Panc1 (cell line): ENCODE results near the gene FAM50A. TPM values are rescaled to one million over a fixed set of nuclear protein-coding genes. Genes with fewer than 3 reads are reported as not detected.

ENCODE experiments used
- ATAC-seq: fragments of 200-7000 bp; cut with Tn5 transposase; 2 replicates; pipeline ENCODE4 v1.9.1; 2020; ENCODE audit warnings: mild to moderate bottlenecking, moderate library complexity
- BruUV-seq: library from RNA; stranded (reverse); fragments of 400-500 nt; replicated peaks from 2 replicates; lab custom pipeline; 2021; lab: Mats Ljungman, UMichigan
- CTCF ChIA-PET: fragments of 300-600 bp; sonication (Branson Sonifier 250); formaldehyde crosslinking; loops from one replicate; lab custom pipeline; 2022; ENCODE audit warnings: antibody characterized with exemption; lab: Charles Lee
- POLR2A ChIA-PET: fragments of 300-600 bp; sonication (Branson Sonifier 250); formaldehyde crosslinking; loops from one replicate; lab custom pipeline; 2022; ENCODE audit warnings: antibody characterized with exemption; lab: Charles Lee
- DNase-seq: peaks from one replicate; pipeline ENCODE4 v3.0.0-alpha.2; 2010; ENCODE audit warnings: low read depth, low spot score
- H3K27ac ChIP-seq: 2 replicates; pipeline ENCODE4 v1.5.1; 2011; ENCODE audit warnings: mild to moderate bottlenecking, low read length, inconsistent platforms
- H3K27me3 ChIP-seq: fragments of 200-500 bp; sonication (Bioruptor generic); 2 replicates; pipeline ENCODE4 v1.6.0; 2014; ENCODE audit warnings: low read length, inconsistent platforms; ENCODE audit not compliant: control insufficient read depth, insufficient read depth
- H3K36me3 ChIP-seq: fragments of 200-500 bp; sonication (Bioruptor generic); 2 replicates; pipeline ENCODE4 v1.5.1; 2014; ENCODE audit warnings: inconsistent platforms, mild to moderate bottlenecking, low read length, moderate library complexity; ENCODE audit not compliant: control insufficient read depth, insufficient read depth
- H3K4me1 ChIP-seq: 2 replicates; pipeline ENCODE4 v1.5.1; 2011; ENCODE audit warnings: inconsistent platforms, mild to moderate bottlenecking, low read length, moderate library complexity; ENCODE audit not compliant: control insufficient read depth, insufficient read depth
- H3K4me3 ChIP-seq, 2 experiments: 2 replicates each; pipeline ENCODE4 v1.5.1; 2011 to 2012; ENCODE audit warnings: low read depth in 2 of 2, low read length in 2 of 2, mild to moderate bottlenecking in 2 of 2, inconsistent platforms in 1 of 2, moderate library complexity in 1 of 2
- H3K9me3 ChIP-seq: fragments of 200-500 bp; sonication (Bioruptor generic); 2 replicates; pipeline ENCODE4 v1.5.1; 2014; ENCODE audit warnings: low read depth, mild to moderate bottlenecking, inconsistent platforms, low read length, moderate library complexity; ENCODE audit not compliant: control insufficient read depth, insufficient read depth
- CTCF ChIP-seq: fragments of 450-650 bp; IDR thresholded peaks from 2 replicates; pipeline ENCODE4 v1.5.1; 2017; ENCODE audit warnings: mild to moderate bottlenecking
- POLR2AphosphoS5 ChIP-seq: IDR thresholded peaks from 2 replicates; pipeline ENCODE4 v1.6.1; 2012; ENCODE audit warnings: mild to moderate bottlenecking, low read depth, low read length, moderate library complexity
- REST ChIP-seq, 2 experiments: IDR thresholded peaks; 2 replicates each; pipeline ENCODE4 v1.6.1; 2011 to 2012; ENCODE audit warnings: low read depth in 2 of 2, control low read depth in 1 of 2, low read length in 1 of 2, mild to moderate bottlenecking in 1 of 2, moderate library complexity in 1 of 2; ENCODE audit not compliant: insufficient read depth in 1 of 2
- SIN3A ChIP-seq: IDR thresholded peaks from 2 replicates; pipeline ENCODE4 v1.6.1; 2012; ENCODE audit warnings: low read depth, mild to moderate bottlenecking, low read length, moderate library complexity, borderline replicate concordance; ENCODE audit not compliant: insufficient read depth
- TCF7L2 ChIP-seq: IDR thresholded peaks from 2 replicates; pipeline ENCODE4 v1.6.1; 2011; ENCODE audit warnings: mild to moderate bottlenecking, low read depth, low read length, inconsistent platforms
- in situ Hi-C: cut with HindIII; loops from 2 replicates; pipeline ENCODE4 v1.10.0; 2016; ENCODE audit warnings: low sequenced_read_pairs, low pct_unique_long_range_greater_than_20kb
- intact Hi-C: fragments of 100-400 bp; cut with micrococcal nuclease; formaldehyde crosslinking; loops from one replicate; pipeline ENCODE4 v1.10.0; 2022; ENCODE audit not compliant: unreplicated experiment
- total RNA-seq: library from RNA; stranded (reverse); gene quantifications from one replicate; pipeline ENCODE4 v1.2.1, GENCODE V29; 2021; ENCODE audit not compliant: unreplicated experiment

The FAM50A gene
- total RNA-seq, 1 experiment from 2014 or later, result 225 TPM

GRCh38 chrX:154478728-154479622 lies 35.0 kb downstream of the FAM50A start, which contains the start of gene LAGE3:
Gene LAGE3, minus strand, starts transcription at chrX:154479281. Its CDS starts 366 bp downstream, at chrX:154478915.
- Histone ChIP-seq H3K36me3 (no peaks in the 10 kb centered on the region), H3K27ac (peak within 1 kb of the TSS; percentile 86), H3K27me3 (no peaks in the 10 kb centered on the region), H3K4me1 (peaks cover 20% of the 10 kb centered on the region), H3K4me3 (peak within 1 kb of the TSS; percentile 65 to 70), H3K9me3 (no peaks in the 10 kb centered on the region)
- no peak; the same call in 1 of the 2 replicates for TF ChIP-seq SIN3A
- TF ChIP-seq REST (IDR thresholded peaks at IDR 0.05; ENCODE audit: insufficient read depth in 1 of 2, low read depth in 2 of 2, low read length in 1 of 2), result 0 out of 4 replicates have a peak, but pooled peaks of 1 of the 2 experiments have one; percentile 22
- peak; percentile 93 for TF ChIP-seq TCF7L2
- TF ChIP-seq CTCF, result no peak
- TF ChIP-seq POLR2AphosphoS5, result peak; percentile 84
- in situ Hi-C loops (no loop called here), intact Hi-C loops (no loop called here)
- BruUV-seq, result no TSS peak
- ATAC-seq (peak; percentile 93), DNase-seq (peak; percentile 61)
- CTCF ChIA-PET, result interaction anchor here (0.6 to 1.1 kb wide), 2 partner anchors 106 to 538 kb away, joined by 3 to 6 read pairs; no protein-coding TSS in a partner anchor
- POLR2A ChIA-PET, result no interaction called here

- no peak overlapping the region for H3K4me3 ChIP-seq
- ATAC-seq (no peak), DNase-seq (no peak)
- in situ Hi-C loops (no loop called here), intact Hi-C loops (no loop called here)
- H3K9me3 ChIP-seq, result no peaks in the 10 kb centered on the region
- ChIA-PET CTCF (interaction anchor here (1.3 kb wide), 1 partner anchor 108 kb away, joined by 12 read pairs; no protein-coding TSS in a partner anchor), POLR2A (interaction anchor here (0.7 kb wide), 1 partner anchor 8 kb away, joined by 5 read pairs; no protein-coding TSS in a partner anchor)
- TF ChIP-seq POLR2AphosphoS5, result no peak
- no peak for TF ChIP-seq REST (IDR thresholded peaks at IDR 0.05; ENCODE audit: insufficient read depth in 1 of 2, low read depth in 2 of 2, low read length in 1 of 2)
- no peak for TF ChIP-seq TCF7L2
- TF ChIP-seq SIN3A, result no peak
- H3K4me1 ChIP-seq, result peaks cover 31% of the 10 kb centered on the region
- no peak overlapping the region for H3K27ac ChIP-seq
- no peaks in the 10 kb centered on the region for H3K36me3 ChIP-seq
- H3K27me3 ChIP-seq, result no peaks in the 10 kb centered on the region
- BruUV-seq, result no TSS peak
Observed at GRCh38 chrX:154481195-154481594, 37.3 kb downstream of the FAM50A start.
